HG03439 (cell line): ENCODE results near the gene MUL1.

Source experiments
- ATAC-seq: cut with Tn5 transposase; IDR thresholded peaks from one replicate; pipeline ENCODE4 v1.9.1; 2021; ENCODE audit warnings: mild to moderate bottlenecking, moderate library complexity; ENCODE audit not compliant: unreplicated experiment

The MUL1 gene

DNA sequence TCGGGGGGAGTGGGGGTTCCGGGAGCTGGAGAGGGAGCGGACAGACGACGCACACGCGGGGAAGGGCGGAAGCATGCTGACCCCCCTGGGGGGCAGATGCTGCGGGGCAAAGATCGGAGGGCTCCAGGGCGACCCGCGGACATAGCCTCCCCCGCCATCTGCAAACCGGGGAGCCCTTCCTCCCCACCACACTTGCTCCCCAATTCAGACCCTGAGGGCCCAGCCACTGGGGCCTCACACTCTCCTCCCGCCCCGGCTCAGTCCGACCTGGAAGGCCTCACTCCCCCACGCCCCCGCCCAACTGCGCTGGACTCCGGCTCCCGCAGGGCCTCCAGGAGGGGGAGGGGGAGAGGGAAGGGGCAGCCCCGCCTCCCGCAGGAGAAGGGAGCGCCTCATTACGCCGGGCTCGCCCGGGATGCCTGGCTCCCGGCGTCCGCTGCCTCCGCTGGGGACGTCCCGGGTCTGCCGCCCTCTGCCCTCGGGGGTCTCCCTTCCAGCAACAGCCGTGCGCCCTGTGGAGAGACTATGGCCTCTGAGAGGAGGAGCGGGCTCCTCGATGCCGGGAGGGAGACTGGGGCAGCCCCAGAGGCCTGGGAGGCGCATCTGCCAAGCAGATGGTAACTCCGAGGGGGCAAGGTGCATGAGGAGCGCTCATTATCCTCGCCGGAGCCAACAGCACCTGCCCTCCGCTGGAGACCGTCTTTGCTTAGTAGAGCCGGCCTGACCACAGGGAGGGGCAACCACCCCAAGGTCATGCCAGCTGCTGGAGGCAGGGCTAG, 21.3 kb downstream of the MUL1 start:
- no peak for ATAC-seq

DNA sequence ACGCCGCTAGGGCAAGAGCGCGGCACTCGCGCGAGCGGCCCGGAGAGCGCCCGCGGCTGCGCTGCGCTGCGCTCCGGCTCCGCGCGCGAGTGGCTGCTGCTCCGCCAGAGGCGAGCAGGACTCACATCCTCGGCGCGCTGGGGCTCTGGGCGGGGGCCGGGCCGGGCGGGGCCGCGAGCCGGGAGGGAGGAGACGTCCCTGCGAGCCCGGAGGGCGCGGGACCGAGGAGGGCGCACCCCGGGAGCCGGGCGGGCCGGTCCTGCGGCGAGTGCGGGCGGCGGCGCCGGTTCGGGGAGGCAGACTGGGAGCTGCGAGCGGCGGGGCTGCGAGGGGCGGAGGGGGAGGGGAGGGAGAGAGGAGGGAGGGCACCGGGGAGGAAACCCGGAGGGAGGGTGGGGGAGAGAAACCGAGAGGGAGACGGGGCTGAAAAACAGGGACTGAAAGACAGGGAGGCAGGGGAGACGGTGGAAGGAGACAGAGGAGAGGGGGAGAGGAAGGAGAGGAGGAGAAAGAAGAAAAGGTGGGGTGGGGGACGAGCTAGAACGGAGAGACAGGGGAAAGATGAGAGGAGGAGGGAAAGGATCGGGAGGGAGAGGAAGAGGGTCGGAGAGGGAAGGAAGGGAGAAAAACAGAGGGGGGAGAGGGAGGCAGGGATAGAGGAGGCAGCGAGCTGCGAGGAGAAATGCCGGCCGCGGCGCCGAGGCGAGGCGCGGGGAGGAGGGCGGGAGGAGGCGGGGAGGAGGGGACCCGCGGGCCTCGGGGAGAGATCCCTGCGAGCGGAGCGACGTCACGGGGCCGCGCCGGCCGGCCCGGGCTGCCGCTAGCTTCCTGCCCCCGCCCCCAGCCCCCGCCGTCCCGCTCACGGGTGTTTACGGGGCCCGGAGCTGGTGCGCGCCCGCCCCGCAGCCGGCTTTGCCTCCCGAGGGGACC, 22.2 kb downstream of the MUL1 start, which contains the start of gene CAMK2N1:
TSS of gene CAMK2N1 (minus strand) at position 684 of the 930 bp plus-strand sequence. CDS start 831 bp downstream, outside the sequence.
- no peak for ATAC-seq

DNA sequence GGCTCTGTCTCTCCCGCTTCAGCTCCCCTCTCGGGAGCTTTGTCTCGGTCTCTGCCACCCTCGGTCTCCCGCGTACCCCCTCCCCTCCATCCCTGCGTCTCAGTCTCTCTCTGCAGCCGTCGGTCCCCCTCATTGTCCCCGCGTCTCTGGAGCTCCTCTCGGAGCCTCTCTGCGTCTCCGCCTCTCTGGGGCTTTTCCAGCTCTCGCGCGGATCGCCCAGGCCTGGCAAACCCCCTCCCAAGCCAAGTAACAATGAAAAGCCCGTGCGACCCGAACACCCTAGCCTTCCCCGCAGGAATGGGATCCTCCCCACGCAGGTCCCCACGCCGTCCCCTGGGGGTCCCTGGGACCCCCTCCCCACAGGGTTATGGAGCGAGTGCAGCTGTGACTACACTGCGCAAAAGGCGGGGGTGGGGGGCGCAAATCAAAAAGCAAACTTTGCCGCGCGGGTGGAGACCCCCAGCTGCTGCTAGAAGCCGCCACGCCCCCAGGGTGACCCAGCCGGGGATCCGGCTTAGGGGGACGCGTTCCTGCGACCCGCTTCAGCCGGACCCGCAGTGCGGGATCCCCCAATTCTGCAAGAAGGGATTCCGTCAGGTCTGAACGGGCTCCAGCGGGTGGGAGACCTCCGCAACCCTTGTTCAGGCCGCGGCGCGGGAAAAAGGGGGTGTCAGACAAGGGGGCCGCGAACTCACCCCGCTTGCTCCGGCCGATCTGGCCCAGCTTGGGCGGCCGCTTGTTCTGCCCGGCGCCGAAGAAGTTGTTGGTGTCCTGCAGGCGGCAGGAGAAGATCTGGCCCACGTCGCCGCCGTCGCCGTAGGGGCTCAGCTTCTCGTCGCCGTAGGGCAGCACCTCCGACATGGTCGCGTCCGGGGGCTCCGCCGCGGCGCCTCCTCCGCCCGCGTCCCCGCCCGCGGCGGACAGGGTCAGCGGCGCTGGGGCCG, 23.2 kb downstream of the MUL1 start:
- ATAC-seq, result no peak

DNA sequence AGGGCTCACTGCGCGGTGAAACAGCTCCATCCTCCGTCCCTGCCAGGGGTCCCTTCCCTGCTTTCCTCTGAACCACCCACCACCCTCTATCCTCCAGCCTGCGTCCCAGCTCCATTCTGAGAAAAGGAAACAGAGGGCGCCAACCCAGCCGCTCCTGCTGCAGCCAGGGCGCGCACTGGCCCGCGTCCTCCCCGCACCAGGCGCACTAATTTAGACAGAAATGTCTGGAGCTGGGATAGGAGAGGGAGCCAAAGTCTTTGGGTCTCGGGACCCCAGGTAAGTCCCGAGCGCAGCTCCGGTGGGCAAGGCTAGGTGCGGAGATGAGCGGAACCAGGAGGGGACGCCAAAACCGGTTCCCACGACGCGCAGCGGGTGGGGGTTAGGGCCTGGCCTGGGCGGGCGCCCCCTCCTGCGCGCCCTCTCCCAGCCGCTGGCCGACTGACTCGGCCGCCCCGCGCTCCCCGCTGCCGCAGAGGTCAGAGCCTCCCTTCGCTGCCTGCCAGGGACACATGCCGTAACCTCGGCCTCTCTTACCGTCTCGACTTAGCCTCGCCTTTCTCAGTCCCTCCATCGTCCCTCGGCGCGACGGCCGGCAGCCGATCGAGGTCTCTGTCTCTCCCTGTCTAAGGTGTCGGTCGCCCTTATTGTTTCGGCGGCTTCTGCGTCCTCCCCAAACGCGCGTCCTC, 24.0 kb downstream of the MUL1 start:
- no peak for ATAC-seq

DNA sequence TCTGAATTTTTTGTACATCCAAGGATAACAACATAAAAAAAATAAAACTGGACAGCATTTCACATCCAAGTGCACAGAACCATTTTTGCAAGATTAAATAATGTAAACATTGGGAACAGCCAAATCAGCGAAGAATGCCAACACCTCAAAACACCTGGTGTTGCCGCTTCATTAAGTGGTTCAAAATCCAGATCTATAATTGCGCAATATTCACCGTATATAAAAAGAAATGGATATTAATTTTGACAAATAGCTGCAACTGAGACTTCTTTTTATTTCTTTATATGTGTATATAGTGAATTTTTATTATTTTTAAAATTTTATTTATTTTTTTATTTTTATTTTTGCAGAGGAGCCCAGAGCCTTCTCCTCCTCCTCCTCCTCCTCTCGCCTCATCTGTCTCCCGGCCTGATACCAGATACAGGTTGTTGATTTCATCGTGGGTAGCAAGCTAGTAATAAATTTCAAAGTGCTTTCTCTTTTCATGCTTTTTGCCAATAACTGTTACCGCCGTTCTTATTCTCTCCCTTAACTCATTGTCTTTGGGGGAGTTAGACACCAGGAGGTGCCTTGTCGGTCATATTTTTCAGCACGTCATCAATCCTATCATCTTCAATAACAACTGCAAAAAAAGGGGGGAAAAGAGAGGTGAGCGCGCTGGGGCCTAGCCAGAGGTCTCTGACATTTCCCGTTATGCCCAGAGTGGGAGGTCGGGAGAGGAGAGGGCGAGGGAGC, 24.7 kb downstream of the MUL1 start:
- ATAC-seq, result no peak

DNA sequence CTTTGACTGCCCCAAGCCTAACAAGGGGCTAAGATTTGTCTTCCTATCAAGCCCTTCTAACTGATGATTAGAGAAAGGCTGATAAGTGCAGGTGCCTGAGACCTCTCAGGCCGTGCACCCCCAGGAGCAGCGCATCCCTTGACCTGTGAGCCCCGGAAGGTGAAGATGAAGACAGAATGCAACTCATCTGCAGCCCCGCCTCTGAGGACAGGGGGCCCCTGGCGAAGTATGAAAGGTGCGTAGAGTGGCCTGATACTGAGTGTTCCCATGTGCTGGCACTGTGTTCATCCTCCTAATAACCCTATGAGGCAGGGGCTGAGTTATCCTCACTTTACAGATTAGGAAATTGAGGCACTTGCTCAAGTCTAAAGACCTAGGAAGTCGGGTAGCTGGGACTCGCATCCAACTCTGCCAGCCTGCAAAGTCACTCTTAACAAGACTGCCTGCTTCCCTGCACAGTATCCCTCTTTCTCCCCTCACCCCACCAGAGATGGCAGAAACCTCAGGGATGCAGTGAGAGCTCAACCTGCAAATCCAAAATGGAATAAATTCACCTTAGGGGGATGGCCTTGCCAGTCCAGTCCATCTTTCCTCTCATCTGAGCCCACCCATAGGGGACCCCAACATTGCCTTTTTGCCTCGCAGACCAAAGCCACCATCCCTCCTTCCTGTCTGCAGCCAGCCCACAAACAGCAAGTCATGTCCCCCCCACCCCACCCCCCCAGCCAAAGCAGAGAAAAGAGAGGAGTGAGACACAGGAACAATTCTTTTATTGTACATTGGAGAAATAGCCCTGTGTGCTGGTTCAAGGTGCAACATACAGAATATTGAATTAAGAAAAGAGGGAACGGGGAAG, 26.1 kb downstream of the MUL1 start:
- no peak for ATAC-seq

DNA sequence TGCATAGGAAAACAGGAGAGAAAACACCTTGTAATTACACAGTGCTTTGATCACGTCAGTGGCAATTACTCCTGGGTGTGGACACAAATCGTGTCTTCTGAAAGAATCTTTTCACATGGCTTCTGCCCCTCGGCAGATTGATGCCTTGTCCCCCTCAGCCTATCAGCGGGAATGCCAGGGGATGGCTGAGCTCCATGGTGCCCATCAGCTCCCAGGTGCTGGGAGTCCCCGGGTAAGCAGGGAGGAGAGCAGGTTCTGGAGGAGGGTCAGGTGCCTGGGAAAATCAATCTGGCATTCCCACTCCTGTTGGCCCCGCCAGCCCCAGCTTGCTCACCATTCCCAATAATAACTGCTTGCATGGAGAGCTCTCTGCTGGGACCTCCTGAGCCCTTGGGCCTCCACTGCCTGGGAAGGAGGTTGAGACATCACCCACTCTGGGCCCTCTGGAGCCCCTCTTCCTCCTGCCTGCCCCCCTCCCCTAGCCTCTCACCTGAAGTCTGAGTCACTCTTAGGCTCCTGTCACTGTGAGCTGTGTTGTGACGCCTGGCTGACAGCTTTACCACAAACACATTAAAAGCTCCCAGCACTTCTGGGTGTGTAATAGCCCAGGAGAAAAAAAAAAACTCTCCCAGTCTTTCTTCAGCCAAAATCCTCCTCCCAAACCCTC, 26.9 kb downstream of the MUL1 start:
- no peak for ATAC-seq

DNA sequence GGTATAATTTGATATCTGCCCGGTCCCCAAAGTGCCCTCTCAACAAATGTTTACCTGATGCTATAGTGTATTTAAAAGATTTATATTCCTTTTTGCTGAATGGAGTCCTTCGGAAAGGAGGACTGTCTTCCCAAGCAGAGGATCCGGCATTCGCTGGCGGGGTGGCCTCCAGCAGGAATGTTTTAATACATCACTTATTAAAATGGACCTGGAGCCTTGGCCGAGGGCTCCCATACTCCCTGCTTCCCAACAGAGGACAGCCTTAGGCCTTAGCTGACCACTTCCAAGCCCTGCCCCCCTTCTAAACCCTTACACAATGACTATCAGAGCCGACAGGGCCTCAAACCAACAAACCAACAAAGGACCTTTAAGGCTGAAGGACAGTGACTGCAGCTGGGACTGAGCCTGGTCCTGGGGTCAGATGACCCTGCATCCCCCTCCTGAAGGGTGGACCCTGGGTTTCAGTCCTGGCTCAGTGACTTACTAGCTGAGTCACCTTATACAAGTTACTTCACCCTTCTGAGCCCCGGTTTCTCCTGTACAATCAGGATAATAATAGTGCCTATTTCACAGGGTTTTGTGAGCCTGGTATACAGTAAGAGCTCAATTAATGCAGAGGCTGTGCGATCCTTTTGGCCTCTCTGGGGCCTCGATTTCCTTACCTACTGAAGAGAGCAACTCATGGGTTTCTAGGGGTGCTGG, 27.6 kb downstream of the MUL1 start:
- ATAC-seq, result no peak

DNA sequence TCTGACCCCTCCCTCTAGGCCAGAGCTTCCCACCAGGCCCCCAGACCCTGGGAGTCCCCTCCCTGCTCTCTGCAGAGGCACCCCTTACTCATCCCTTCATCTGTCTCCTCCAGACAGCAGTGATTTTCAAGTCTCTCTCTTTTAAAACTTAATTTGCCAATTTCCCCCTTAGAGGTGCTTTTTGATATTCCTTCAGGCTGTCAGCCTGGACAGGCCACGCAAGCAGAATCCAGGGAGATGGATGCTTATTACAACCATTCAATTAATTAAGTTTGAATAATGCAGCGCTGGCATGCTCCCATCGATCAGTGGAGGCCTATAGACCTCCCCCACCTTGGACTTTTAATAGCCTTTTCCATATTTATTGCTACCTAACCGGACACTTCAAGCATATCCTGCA, 28.1 kb downstream of the MUL1 start:
- no peak for ATAC-seq

DNA sequence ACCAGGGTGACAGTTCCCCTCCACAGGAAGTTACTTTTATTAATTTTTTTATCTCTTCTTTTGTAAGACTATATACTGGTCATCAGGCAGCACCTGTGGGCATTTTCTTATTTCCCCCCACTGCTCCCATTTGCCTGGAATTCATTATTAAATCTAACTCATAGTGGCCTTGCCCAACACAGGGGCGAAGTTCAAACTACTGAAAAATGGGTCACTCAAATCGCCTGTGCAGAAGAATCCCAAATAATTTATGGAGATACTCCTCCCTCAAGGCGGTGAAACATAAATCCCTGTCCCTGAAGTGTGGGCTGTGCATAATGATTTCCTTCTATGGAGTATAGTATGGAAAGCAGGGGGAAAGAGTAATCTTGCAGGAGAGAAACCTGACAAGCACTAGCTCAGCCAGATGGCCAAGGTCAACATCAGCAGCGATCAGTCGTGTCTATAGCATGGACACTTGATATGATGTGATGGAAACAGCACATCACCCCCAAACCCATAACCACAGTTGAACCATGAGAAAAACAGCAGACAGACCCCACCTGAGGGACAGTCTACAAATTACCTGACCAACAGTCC, 29.8 kb downstream of the MUL1 start:
- ATAC-seq, result no peak

DNA sequence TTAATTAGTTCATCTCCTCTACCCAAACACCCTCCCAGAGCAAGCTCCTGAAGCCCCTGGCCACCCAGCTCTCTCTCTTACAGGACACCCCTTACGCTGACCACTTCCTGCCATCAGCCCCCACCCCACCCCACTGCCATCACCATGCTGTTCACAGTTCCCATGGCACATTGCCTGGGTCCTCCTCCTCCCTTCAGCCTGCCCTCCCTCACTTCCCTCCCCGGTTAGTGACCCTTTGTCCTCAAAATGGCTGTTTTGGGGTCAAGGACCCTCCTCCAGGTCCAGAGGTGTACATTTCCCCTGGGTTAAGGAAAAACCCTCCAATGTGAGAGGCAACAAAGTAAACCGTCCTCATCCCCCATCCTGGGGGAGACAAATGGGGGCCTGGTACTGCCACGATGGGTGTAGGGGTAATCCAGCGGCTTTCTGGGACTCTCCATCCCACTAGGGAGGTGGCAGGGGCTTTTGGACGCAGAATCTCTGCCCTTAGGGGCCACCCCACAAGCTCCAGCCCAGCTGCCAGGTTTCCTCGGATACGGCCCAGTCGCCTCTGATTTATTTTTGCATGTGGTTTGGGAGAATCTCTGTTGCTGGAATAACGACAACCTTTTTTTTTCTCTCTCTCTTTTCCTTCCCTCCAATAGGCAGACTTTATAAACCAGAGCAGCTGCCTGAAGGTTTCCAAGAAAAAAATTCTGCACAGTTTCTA, 30.4 kb downstream of the MUL1 start:
- ATAC-seq, result no peak

DNA sequence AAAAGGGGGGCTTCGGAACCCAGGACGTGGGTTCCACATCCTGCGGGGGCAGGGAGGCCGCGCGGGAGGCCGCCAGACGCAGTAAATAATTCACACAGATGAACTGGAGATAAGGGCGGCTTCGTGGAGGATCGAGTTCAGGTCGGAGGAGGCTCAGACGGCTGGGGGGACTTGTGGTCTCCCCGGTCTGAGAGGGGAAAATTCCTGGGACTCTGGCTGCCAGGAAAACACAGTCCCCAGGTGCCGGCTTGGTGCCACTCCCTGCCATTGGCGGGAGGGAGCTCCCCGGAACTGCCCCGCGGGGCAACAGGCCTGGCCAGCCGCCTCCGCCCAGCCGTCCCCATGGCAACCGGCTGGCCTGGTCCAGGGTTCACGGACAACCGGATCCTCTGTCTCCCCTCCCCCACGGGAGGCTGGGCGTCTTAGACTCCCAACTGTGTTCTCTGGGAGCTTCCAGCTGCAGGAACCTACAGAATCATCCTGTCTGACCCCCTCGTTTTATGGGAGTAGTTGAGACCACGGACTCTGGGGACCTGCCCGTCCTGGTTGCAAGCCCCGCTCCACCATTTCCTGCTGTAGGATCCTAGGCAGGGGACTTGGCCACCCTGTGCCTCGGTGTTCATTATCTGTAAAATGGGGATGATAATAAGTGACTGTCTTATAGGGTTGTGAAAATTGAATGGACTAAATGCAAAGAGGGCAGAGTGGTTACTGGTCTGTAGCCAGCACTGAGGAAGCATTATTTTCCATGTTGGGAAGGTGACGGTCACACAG, 31.5 kb downstream of the MUL1 start:
- no peak for ATAC-seq

DNA sequence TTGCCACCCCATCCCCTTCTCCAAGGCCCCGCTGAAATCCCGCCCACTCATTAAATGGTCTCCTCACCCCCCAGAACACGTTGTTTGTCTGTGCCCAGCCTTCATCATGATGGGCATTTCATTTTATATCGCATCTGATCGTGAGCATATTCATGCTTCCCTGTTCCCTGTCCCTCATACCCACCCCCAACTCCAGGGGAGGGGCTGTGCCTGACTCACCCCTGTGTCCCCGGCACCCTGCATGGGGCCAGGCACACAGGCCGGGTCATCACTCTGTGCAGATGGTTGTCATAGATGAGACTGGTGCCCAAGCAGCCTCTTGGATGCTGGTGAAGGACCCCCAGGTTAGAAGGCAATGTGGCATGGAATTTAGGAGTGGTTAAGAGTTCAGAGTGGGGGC, 33.0 kb downstream of the MUL1 start:
- no peak for ATAC-seq

DNA sequence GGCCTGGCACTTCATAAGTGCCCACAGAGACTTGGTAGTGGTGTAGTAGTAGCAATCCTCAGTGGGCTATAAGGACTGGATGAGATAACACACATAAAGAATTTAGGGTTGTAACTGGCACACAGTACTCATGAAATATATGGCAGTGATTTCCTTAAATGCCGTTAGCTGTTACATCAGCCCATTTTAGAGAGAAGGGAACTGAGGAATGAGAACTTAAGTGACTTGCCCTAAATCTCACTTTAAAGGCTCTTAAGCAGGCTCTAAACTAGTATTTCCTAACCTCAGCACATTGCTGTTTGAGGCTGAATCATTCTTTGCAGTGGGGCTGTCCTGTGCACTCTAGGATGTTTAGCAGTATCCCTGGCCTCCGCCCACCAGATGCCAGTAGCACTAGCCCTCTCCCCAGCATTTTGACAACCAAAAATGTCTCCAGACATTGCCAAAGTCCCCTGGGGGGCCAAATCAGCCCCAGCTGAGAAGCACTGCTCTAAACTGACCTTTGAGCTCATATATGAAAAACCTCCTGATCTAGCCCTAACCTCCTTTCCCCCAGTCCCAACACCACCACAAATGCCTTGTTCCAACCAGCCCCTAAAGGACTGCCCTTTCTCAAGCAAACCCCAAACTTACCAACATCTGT, 33.5 kb downstream of the MUL1 start:
- no peak for ATAC-seq

DNA sequence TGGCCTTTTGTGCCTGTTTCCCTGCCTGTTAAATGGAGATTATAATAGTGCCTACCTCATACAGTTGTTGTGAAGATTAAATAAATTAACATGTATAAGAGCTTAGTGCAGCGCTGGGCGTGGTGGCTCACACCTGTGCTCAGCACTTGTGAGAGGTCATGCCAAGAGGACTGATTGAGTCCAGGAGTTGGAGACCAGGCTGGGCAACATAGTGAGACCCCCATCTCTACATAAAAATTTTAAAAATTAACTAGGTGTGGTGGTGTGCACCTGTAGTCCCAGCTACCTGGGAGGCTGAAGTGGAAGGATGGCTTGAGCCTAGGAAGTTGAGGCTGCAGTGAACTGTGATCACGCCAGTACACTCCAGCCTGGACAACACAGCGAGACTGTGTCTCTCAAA, 34.1 kb downstream of the MUL1 start:
- ATAC-seq, result no peak
